Neural progenitor cell (in vitro differentiated cells): ENCODE data around the gene SMARCAL1. TPM values are rescaled to one million over a fixed set of nuclear protein-coding genes. Genes with fewer than 3 reads are reported as not detected.
A peak's percentile ranks its signal among the peaks of the same experiment; 100 is the strongest.

ENCODE experiments used
- DNase-seq: peaks from one replicate; pipeline ENCODE4 v3.0.0-alpha.2; 2016; ENCODE audit warnings: low spot score
- H2AFZ ChIP-seq: fragments of 200-600 bp; sonication (generic); replicated peaks from 2 replicates; pipeline ENCODE4 v1.6.1; 2016; ENCODE audit warnings: antibody characterized with exemption
- H3F3A ChIP-seq: fragments of 200-600 bp; sonication (generic); 2 replicates; pipeline ENCODE4 v1.6.1; 2016; ENCODE audit warnings: antibody characterized with exemption, low read depth
- H3K27ac ChIP-seq: fragments of 200-600 bp; sonication (generic); 2 replicates; pipeline ENCODE4 v1.5.1; 2016; ENCODE audit warnings: mild to moderate bottlenecking
- H3K27me3 ChIP-seq: fragments of 200-600 bp; sonication (generic); 2 replicates; pipeline ENCODE4 v1.6.1; 2016; ENCODE audit warnings: mild to moderate bottlenecking, moderate library complexity
- H3K36me3 ChIP-seq: fragments of 200-600 bp; sonication (generic); 2 replicates; pipeline ENCODE4 v1.5.1; 2016
- H3K4me1 ChIP-seq: fragments of 200-600 bp; sonication (generic); 2 replicates; pipeline ENCODE4 v1.6.1; 2016; ENCODE audit warnings: mixed run types
- H3K4me2 ChIP-seq: fragments of 200-600 bp; sonication (generic); 2 replicates; pipeline ENCODE4 v1.6.1; 2016
- H3K4me3 ChIP-seq: fragments of 200-600 bp; sonication (generic); 2 replicates; pipeline ENCODE4 v1.5.1; 2016
- H3K79me2 ChIP-seq: fragments of 200-600 bp; sonication (generic); 2 replicates; pipeline ENCODE4 v1.6.1; 2016; ENCODE audit warnings: low read depth
- H3K9ac ChIP-seq: fragments of 200-600 bp; sonication (generic); 2 replicates; pipeline ENCODE4 v1.6.1; 2016
- H3K9me3 ChIP-seq: fragments of 200-600 bp; sonication (generic); 2 replicates; pipeline ENCODE4 v1.5.1; 2016; ENCODE audit warnings: low read depth
- H4K20me1 ChIP-seq: fragments of 200-600 bp; sonication (generic); 2 replicates; pipeline ENCODE4 v1.6.1; 2016; ENCODE audit warnings: low read depth
- H3K27ac Mint-ChIP-seq: 3 replicates; pipeline ENCODE4 v1.8.0; 2021; ENCODE audit warnings: mixed read lengths
- H3K27me3 Mint-ChIP-seq: 2 replicates; pipeline ENCODE4 v1.8.0; 2022; ENCODE audit warnings: low read depth, mild to moderate bottlenecking, inconsistent platforms, moderate library complexity, mixed read lengths; ENCODE audit not compliant: insufficient read depth
- H3K36me3 Mint-ChIP-seq: 3 replicates; pipeline ENCODE4 v1.8.0; 2021; ENCODE audit warnings: mixed read lengths
- H3K4me1 Mint-ChIP-seq: 3 replicates; pipeline ENCODE4 v1.8.0; 2021; ENCODE audit warnings: mixed read lengths
- H3K4me3 Mint-ChIP-seq: 3 replicates; pipeline ENCODE4 v1.8.0; 2021; ENCODE audit warnings: mild to moderate bottlenecking, moderate library complexity, mixed read lengths
- H3K9me3 Mint-ChIP-seq: 3 replicates; pipeline ENCODE4 v1.8.0; 2020; ENCODE audit warnings: mixed read lengths
- CTCF ChIP-seq: fragments of 200-600 bp; sonication (generic); IDR thresholded peaks from 2 replicates; pipeline ENCODE4 v1.5.1; 2017; ENCODE audit warnings: antibody characterized with exemption, mild to moderate bottlenecking
- EZH2 ChIP-seq: fragments of 200-600 bp; sonication (generic); IDR thresholded peaks from 2 replicates; pipeline ENCODE4 v1.6.1; 2017; ENCODE audit warnings: antibody characterized with exemption, mild to moderate bottlenecking, moderate library complexity
- EZH2phosphoT487 ChIP-seq: fragments of 200-600 bp; sonication (generic); IDR thresholded peaks from 2 replicates; pipeline ENCODE4 v1.6.1; 2017; ENCODE audit warnings: antibody characterized with exemption
- total RNA-seq: library from RNA; depleted of rRNA; stranded (reverse); fragments of >200 nt; gene quantifications from 2 replicates; pipeline ENCODE4 v1.2.3, GENCODE V29; 2015; ENCODE audit warnings: low replicate concordance

SMARCAL1 gene
- total RNA-seq, 1 donor from 2014 or later = 21.9 TPM

- TF ChIP-seq EZH2 (no peak), CTCF (no peak), EZH2phosphoT487 (no peak)
- Histone ChIP-seq H2AFZ (no peak overlapping the region), H4K20me1 (no peaks in the 10 kb centered on the region), H3K4me1 (peaks cover 28% of the 10 kb centered on the region), H3K9ac (no peak overlapping the region), H3K79me2 (peaks cover 10% of the 10 kb centered on the region), H3K36me3 (no peaks in the 10 kb centered on the region), H3K27ac (no peak overlapping the region), H3F3A (no peaks in the 10 kb centered on the region), H3K4me2 (no peak overlapping the region), H3K27me3 (no peaks in the 10 kb centered on the region), H3K4me3 (no peak overlapping the region), H3K9me3 (no peaks in the 10 kb centered on the region)
- DNase-seq = no peak
- Mint-ChIP-seq H3K27me3 (peaks cover 7% of the 10 kb centered on the region), H3K27ac (peak overlapping the region; percentile 8), H3K4me1 (peaks cover 30% of the 10 kb centered on the region), H3K4me3 (no peak overlapping the region), H3K9me3 (no peaks in the 10 kb centered on the region), H3K36me3 (no peaks in the 10 kb centered on the region)
Observed at GRCh38 chr2:216493334-216493685, 81.0 kb downstream of the SMARCAL1 start.

- no peaks in the 10 kb centered on the region for H3K9me3 Mint-ChIP-seq
- Histone ChIP-seq H3K4me2 (no peak overlapping the region), H3K36me3 (peaks cover 12% of the 10 kb centered on the region), H3F3A (peaks cover 15% of the 10 kb centered on the region), H4K20me1 (peaks cover 19% of the 10 kb centered on the region), H3K9ac (no peak overlapping the region), H3K79me2 (peaks cover 32% of the 10 kb centered on the region), H3K4me1 (peaks cover 39% of the 10 kb centered on the region), H3K27ac (no peak overlapping the region), H3K4me3 (no peak overlapping the region), H2AFZ (no peak overlapping the region), H3K27me3 (no peaks in the 10 kb centered on the region), H3K9me3 (no peaks in the 10 kb centered on the region)
- peaks cover 17% of the 10 kb centered on the region for H3K36me3 Mint-ChIP-seq
- H3K4me1 Mint-ChIP-seq = peaks cover 43% of the 10 kb centered on the region
- no peak overlapping the region for H3K4me3 Mint-ChIP-seq
- TF ChIP-seq EZH2 = no peak
- TF ChIP-seq EZH2phosphoT487 = no peak
- no peak for TF ChIP-seq CTCF
- H3K27ac Mint-ChIP-seq = no peak overlapping the region
- DNase-seq = no peak
- H3K27me3 Mint-ChIP-seq = peaks cover 11% of the 10 kb centered on the region
Observed at GRCh38 chr2:216495656-216496055, 83.4 kb downstream of the SMARCAL1 start.

- peaks cover 47% of the 10 kb centered on the region for H3K4me1 Mint-ChIP-seq
- Histone ChIP-seq H3K27me3 (no peaks in the 10 kb centered on the region), H3K79me2 (peaks cover 51% of the 10 kb centered on the region), H3K4me2 (peak overlapping the region; percentile 93), H3K27ac (no peak overlapping the region), H4K20me1 (peaks cover 38% of the 10 kb centered on the region), H3K36me3 (peaks cover 25% of the 10 kb centered on the region), H3K9me3 (no peaks in the 10 kb centered on the region), H2AFZ (peak overlapping the region; percentile 91), H3F3A (peaks cover 34% of the 10 kb centered on the region), H3K9ac (peak overlapping the region; percentile 62), H3K4me1 (peaks cover 36% of the 10 kb centered on the region), H3K4me3 (peak overlapping the region; percentile 87)
- no peaks in the 10 kb centered on the region for H3K9me3 Mint-ChIP-seq
- peaks cover 9% of the 10 kb centered on the region for H3K27me3 Mint-ChIP-seq
- peak overlapping the region; percentile 88 for H3K27ac Mint-ChIP-seq
- TF ChIP-seq EZH2phosphoT487 (no peak), CTCF (no peak), EZH2 (no peak)
- DNase-seq = no peak
- peaks cover 30% of the 10 kb centered on the region for H3K36me3 Mint-ChIP-seq
- H3K4me3 Mint-ChIP-seq = peak overlapping the region; percentile 97
Observed at GRCh38 chr2:216497382-216498069, 85.2 kb downstream of the SMARCAL1 start.
